GM12878 (cell line): ENCODE measurements around the gene HOXB3.

Source experiments
- GABPA ChIP-seq: IDR thresholded peaks from 2 replicates; pipeline ENCODE4 v1.6.1; 2014; ENCODE audit warnings: antibody characterized with exemption, low read depth, mild to moderate bottlenecking, inconsistent platforms
- POLR2AphosphoS2 ChIP-seq: IDR thresholded peaks from 2 replicates; pipeline ENCODE4 v1.6.1; 2011; ENCODE audit warnings: low read depth, mild to moderate bottlenecking, low read length, improper control_type of control experiment, moderate library complexity
- SMAD1 ChIP-seq: fragments of 450-650 bp; IDR thresholded peaks from 2 replicates; pipeline ENCODE4 v1.6.1; 2018; ENCODE audit warnings: mild to moderate bottlenecking, low read depth; ENCODE audit not compliant: partially characterized antibody
- TCF12 ChIP-seq: IDR thresholded peaks from 2 replicates; pipeline ENCODE4 v1.6.1; 2011; ENCODE audit warnings: low read depth, mild to moderate bottlenecking, low read length
- WRNIP1 ChIP-seq: IDR thresholded peaks from 2 replicates; pipeline ENCODE4 v1.6.1; 2011; ENCODE audit warnings: low read depth, low read length, improper control_type of control experiment, borderline replicate concordance

- TF ChIP-seq TCF12 (no peak), POLR2AphosphoS2 (no peak), SMAD1 (no peak), GABPA (no peak), WRNIP1 (no peak)
Observed at GRCh38 chr17:48633266-48633677, 43.2 kb upstream of the HOXB3 start.
